Mucosa of stomach (tissue), 1 donor: ENCODE measurements around the gene TSPAN6.

Experiments
- H3K27me3 ChIP-seq: one replicate; pipeline ENCODE4 v1.7.0; 2013; ENCODE audit warnings: mild to moderate bottlenecking, low read length; ENCODE audit not compliant: control insufficient read depth, insufficient read depth
- H3K36me3 ChIP-seq: one replicate; pipeline ENCODE4 v1.7.0; 2013; ENCODE audit warnings: low read length; ENCODE audit not compliant: control insufficient read depth, insufficient read depth
- H3K4me1 ChIP-seq: one replicate; pipeline ENCODE4 v1.7.0; 2013; ENCODE audit warnings: mild to moderate bottlenecking, low read length; ENCODE audit not compliant: control insufficient read depth, insufficient read depth
- H3K4me3 ChIP-seq: one replicate; pipeline ENCODE4 v1.7.0; 2013; ENCODE audit warnings: low read length
- H3K9ac ChIP-seq: one replicate; pipeline ENCODE4 v1.7.0; 2013; ENCODE audit warnings: mild to moderate bottlenecking, low read length, moderate library complexity
- H3K9me3 ChIP-seq: one replicate; pipeline ENCODE4 v1.7.0; 2013; ENCODE audit warnings: mild to moderate bottlenecking, low read length, moderate library complexity; ENCODE audit not compliant: control insufficient read depth
- donor health status: Pancreatic carcinoma.

TSPAN6 gene

DNA sequence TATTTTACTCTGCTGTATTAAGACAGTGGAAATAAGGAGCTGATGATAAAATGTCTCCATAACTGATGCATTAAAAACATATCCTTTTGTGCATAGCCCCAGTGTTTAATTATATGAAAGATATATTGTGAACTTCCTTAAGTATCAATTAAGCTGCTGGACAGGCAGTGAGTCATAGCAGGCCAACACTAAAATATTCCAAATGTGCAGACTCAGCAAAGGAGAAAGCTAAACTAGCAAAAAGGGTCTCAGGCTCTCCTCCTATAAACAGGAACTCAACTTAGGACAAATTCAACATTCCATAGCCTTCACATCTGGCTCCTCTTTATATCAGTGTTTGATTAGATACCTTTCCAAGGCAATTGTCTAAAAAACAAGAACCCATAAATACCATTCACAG is 36.3 kb downstream of the TSPAN6 start:
- H3K4me3 ChIP-seq: no peak overlapping the region
- no peaks in the 10 kb centered on the region for H3K4me1 ChIP-seq
- H3K9ac ChIP-seq: no peak overlapping the region
- H3K9me3 ChIP-seq: no peaks in the 10 kb centered on the region
- H3K36me3 ChIP-seq: no peaks in the 10 kb centered on the region
- H3K27me3 ChIP-seq: no peaks in the 10 kb centered on the region

DNA sequence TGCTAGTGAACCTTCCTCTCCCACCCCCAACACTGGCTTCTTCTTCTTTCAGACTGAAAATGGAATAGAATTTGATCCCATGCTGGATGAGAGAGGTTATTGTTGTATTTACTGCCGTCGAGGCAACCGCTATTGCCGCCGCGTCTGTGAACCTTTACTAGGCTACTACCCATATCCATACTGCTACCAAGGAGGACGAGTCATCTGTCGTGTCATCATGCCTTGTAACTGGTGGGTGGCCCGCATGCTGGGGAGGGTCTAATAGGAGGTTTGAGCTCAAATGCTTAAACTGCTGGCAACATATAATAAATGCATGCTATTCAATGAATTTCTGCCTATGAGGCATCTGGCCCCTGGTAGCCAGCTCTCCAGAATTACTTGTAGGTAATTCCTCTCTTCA is 37.1 kb downstream of the TSPAN6 start:
- Histone ChIP-seq H3K9me3 (no peaks in the 10 kb centered on the region), H3K4me3 (no peak overlapping the region), H3K27me3 (no peaks in the 10 kb centered on the region), H3K36me3 (no peaks in the 10 kb centered on the region), H3K4me1 (no peaks in the 10 kb centered on the region), H3K9ac (no peak overlapping the region)

GRCh38 chrX:100596601-100597000 is 40.0 kb downstream of the TSPAN6 start:
- H3K9ac ChIP-seq: no peak overlapping the region
- no peak overlapping the region for H3K4me3 ChIP-seq
- no peaks in the 10 kb centered on the region for H3K4me1 ChIP-seq
- H3K27me3 ChIP-seq: no peaks in the 10 kb centered on the region
- no peaks in the 10 kb centered on the region for H3K9me3 ChIP-seq
- H3K36me3 ChIP-seq: no peaks in the 10 kb centered on the region

GRCh38 chrX:100593581-100593980 is 43.0 kb downstream of the TSPAN6 start:
- Histone ChIP-seq H3K36me3 (no peaks in the 10 kb centered on the region), H3K27me3 (no peaks in the 10 kb centered on the region), H3K9ac (no peak overlapping the region), H3K9me3 (no peaks in the 10 kb centered on the region), H3K4me3 (no peak overlapping the region), H3K4me1 (no peaks in the 10 kb centered on the region)

- no peak overlapping the region for H3K9ac ChIP-seq
- no peaks in the 10 kb centered on the region for H3K9me3 ChIP-seq
- H3K4me1 ChIP-seq: no peaks in the 10 kb centered on the region
- H3K4me3 ChIP-seq: no peak overlapping the region
- no peaks in the 10 kb centered on the region for H3K27me3 ChIP-seq
- no peaks in the 10 kb centered on the region for H3K36me3 ChIP-seq
These were observed 43.5 kb downstream of the TSPAN6 start for GRCh38 chrX:100593126-100593525.

- Histone ChIP-seq H3K27me3 (no peaks in the 10 kb centered on the region), H3K36me3 (no peaks in the 10 kb centered on the region), H3K4me3 (no peak overlapping the region), H3K4me1 (peaks cover 5% of the 10 kb centered on the region), H3K9me3 (no peaks in the 10 kb centered on the region), H3K9ac (no peak overlapping the region)
These were observed 45.2 kb downstream of the TSPAN6 start for GRCh38 chrX:100591256-100592051.

- Histone ChIP-seq H3K9ac (no peak overlapping the region), H3K36me3 (no peaks in the 10 kb centered on the region)
These were observed 48.7 kb downstream of the TSPAN6 start for GRCh38 chrX:100587861-100588260.

DNA sequence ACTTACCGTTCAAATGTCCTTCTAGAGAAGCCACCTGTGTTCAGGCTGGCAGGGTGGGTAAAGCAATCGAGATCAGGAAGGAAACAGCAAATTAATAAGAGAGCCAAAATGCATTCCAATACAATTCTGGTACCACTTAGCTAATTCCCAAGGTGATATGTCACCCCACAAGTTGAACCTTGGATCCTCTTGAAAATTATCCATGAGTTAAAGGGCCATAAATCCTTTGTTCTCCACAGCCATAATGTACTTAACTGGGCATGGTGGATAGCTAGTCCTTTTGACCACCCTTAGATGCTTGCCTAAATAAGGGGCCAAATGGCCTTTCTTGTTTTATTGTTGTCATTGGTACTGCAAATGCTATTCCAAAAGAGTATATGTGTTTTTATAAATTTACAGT is 49.9 kb downstream of the TSPAN6 start:
- Histone ChIP-seq H3K9me3 (no peaks in the 10 kb centered on the region), H3K4me3 (no peak overlapping the region), H3K27me3 (no peaks in the 10 kb centered on the region), H3K9ac (no peak overlapping the region), H3K4me1 (peaks cover 5% of the 10 kb centered on the region), H3K36me3 (no peaks in the 10 kb centered on the region)

More at GRCh38 chrX:100587861-100588260, 48.7 kb downstream of the TSPAN6 start:
- Histone ChIP-seq H3K9me3 (no peaks in the 10 kb centered on the region), H3K27me3 (no peaks in the 10 kb centered on the region), H3K4me3 (no peak overlapping the region), H3K4me1 (peaks cover 5% of the 10 kb centered on the region)

GRCh38 chrX:100584611-100585010 is 52.0 kb downstream of the TSPAN6 start, which contains the start of gene TNMD:
Gene TNMD (plus strand): TSS chrX:100584936. CDS start chrX:100585019, 83 bp downstream.
- Histone ChIP-seq H3K27me3 (no peaks in the 10 kb centered on the region), H3K9ac (no peak within 1 kb of the TSS), H3K9me3 (no peaks in the 10 kb centered on the region), H3K4me3 (no peak within 1 kb of the TSS), H3K4me1 (peaks cover 5% of the 10 kb centered on the region), H3K36me3 (no peaks in the 10 kb centered on the region)
